ENCODE results near the gene CEACAM21. TPM values are rescaled to one million over a fixed set of nuclear protein-coding genes. Genes with fewer than 3 reads are reported as not detected.

The CEACAM21 gene
- total RNA-seq (1 to 10 TPM in 3 of 10 donors, under 1 TPM in 6, not detected in 1; 0.26 to 3.3 (median 0.57) TPM), polyA plus RNA-seq (under 1 TPM; 0.41 to 0.59 TPM)
- long read RNA-seq, donor 1, result 0 reads
- long read RNA-seq, donor 2, partial matches to known transcripts, result 2 of 3 reads
- long read RNA-seq, donor 2, other reads (novel, unspliced or antisense), result 1 of 3 reads
- long read RNA-seq, donor 3, result 0 reads

DNA sequence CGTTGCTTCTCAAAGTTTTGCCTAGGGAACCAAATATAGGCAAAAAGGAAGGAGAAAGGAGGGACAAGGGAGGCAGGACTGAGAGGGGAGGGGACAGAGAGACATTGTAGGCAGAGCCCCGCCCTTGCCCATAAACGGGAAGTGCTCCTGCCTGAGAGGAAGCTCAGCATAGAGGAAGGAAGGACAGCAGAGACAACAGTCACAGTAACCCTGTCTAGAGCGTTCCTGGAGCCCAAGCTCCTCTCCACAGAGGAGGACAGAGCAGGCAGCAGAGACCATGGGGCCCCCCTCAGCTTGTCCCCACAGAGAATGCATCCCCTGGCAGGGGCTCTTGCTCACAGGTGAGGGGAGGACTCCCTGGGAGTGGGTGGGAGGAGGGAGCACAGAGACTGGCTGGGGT, at the start of gene CEACAM21:
Gene CEACAM21, plus strand, starts transcription at position 169 of the 400 bp plus-strand sequence. Its CDS starts 109 bp downstream, at position 278.
- Histone ChIP-seq H3K4me1 (peaks cover 0 to 18% (median 0%) of the 10 kb centered on the region in 9 donors), H3K27me3 (peaks cover 0 to 15% (median 5%) of the 10 kb centered on the region in 7 donors), H3K4me3 (peak within 1 kb of the TSS in 2 of 10 donors; percentile 11 to 38), H3K27ac (peak within 1 kb of the TSS in 5 of 10 donors; percentile 19 to 88 (median 48)), H3K9me3 (peaks cover 0 to 8% (median 3%) of the 10 kb centered on the region in 11 donors), H3K36me3 (peaks cover 0 to 14% (median 0%) of the 10 kb centered on the region in 9 donors)
- DNase-seq (peak; percentile 30 to 53), ATAC-seq (peak; percentile 75 to 95 (median 88))
- no peak for TF ChIP-seq CTCF (IDR thresholded peaks at IDR 0.05)
- 14 to 24% methylated on average over 4 of the region's 4 CpGs for WGBS, 2 donors
- intact Hi-C loops (cut with DNase I), result loop anchor here in 2 of 10 donors (10.0 kb wide), 2 partner anchors 251 to 371 kb away; no protein-coding TSS in a partner anchor

- Histone ChIP-seq H3K4me1 (peaks cover 0 to 38% (median 10%) of the 10 kb centered on the region in 9 donors), H3K4me3 (no peak overlapping the region), H3K36me3 (no peaks in the 10 kb centered on the region), H3K9me3 (peaks cover 0 to 26% (median 13%) of the 10 kb centered on the region in 11 donors), H3K27me3 (peaks cover 0 to 48% (median 24%) of the 10 kb centered on the region in 7 donors), H3K27ac (no peak overlapping the region)
- no peak for TF ChIP-seq CTCF (IDR thresholded peaks at IDR 0.05)
- WGBS, 2 donors, result 58 to 59% methylated on average over 3 of the region's 3 CpGs
- ATAC-seq (no peak), DNase-seq (no peak)
- intact Hi-C loops (cut with DNase I), result no loop called here
Measured at GRCh38 chr19:41527089-41527488, 48.9 kb upstream of the CEACAM21 start.

DNA sequence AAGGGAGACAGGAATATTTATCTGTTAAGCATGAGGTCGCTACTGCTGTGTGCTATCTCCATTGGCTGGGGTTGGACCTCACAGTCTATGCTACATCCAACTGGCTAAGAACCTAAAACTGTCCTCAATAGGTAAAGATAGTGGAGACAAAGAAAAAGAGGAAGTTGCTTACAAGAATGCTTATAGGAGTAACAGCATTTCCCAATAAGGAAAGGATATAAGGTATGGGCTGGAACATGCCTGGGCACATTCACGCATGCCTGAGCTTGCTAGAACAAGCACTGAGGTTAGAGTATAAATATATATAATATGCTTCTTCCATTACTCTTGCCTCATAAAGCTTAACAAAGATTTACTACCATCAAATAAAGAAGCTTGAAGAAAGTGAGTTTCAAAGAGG, 47.9 kb upstream of the CEACAM21 start:
- peaks cover 0 to 26% (median 13%) of the 10 kb centered on the region in 11 donors for H3K9me3 ChIP-seq
- TF ChIP-seq CTCF (IDR thresholded peaks at IDR 0.05), result no peak
- no peak for ATAC-seq
- peaks cover 0 to 38% (median 16%) of the 10 kb centered on the region in 7 donors for H3K27me3 ChIP-seq
- H3K36me3 ChIP-seq, result no peaks in the 10 kb centered on the region
- DNase-seq, result no peak
- 70 to 76% methylated on average over 2 of the region's 2 CpGs for WGBS, 2 donors
- intact Hi-C loops (cut with DNase I), result no loop called here
- no peak overlapping the region for H3K4me3 ChIP-seq
- H3K4me1 ChIP-seq, result peaks cover 0 to 38% (median 9%) of the 10 kb centered on the region in 9 donors
- no peak overlapping the region for H3K27ac ChIP-seq

- H3K4me3 ChIP-seq, result peak overlapping the region in 1 of 10 donors; percentile 26
- DNase-seq (no peak), ATAC-seq (no peak)
- H3K27ac ChIP-seq, result peak overlapping the region in 1 of 10 donors; percentile 94
- H3K27me3 ChIP-seq, result peaks cover 0 to 24% (median 7%) of the 10 kb centered on the region in 7 donors
- H3K4me1 ChIP-seq, result peaks cover 0 to 53% (median 13%) of the 10 kb centered on the region in 9 donors
- H3K9me3 ChIP-seq, result peaks cover 0 to 26% (median 13%) of the 10 kb centered on the region in 11 donors
- WGBS, 2 donors, result 88 to 90% methylated on average over 4 of the region's 4 CpGs
- no peaks in the 10 kb centered on the region for H3K36me3 ChIP-seq
- no peak for TF ChIP-seq CTCF (IDR thresholded peaks at IDR 0.05)
- intact Hi-C loops (cut with DNase I), result loop anchor here in 1 of 10 donors (5.0 kb wide), 1 partner anchor 72 kb away; no protein-coding TSS in a partner anchor
Measured at GRCh38 chr19:41529484-41530183, 46.3 kb upstream of the CEACAM21 start.
